HCT116 (cell line): ENCODE data around the gene PI4KA. TPM values are rescaled to one million over a fixed set of nuclear protein-coding genes. Genes with fewer than 3 reads are reported as not detected.

Experiments used
- ATAC-seq: fragments of 200-7000 bp; cut with Tn5 transposase; 2 replicates; pipeline ENCODE4 v1.9.1; 2020; ENCODE audit warnings: mild to moderate bottlenecking, moderate library complexity
- BruUV-seq: library from RNA; stranded (reverse); fragments of 400-500 nt; replicated peaks from 2 replicates; lab custom pipeline; 2021; lab: Mats Ljungman, UMichigan
- CTCF ChIA-PET: fragments of 300-600 bp; sonication (Branson Sonifier 250); formaldehyde crosslinking; loops from one replicate; lab custom pipeline; 2021; ENCODE audit warnings: antibody characterized with exemption; lab: Charles Lee
- POLR2A ChIA-PET: fragments of 300-600, 350-600 bp; sonication (Branson Sonifier 250); formaldehyde crosslinking; loops from one replicate; lab custom pipeline; 2021; ENCODE audit warnings: antibody characterized with exemption; lab: Charles Lee
- RAD21 ChIA-PET, 2 experiments: fragments of 300-600 bp; sonication (Branson Sonifier 250); formaldehyde crosslinking; loops; one replicate each; lab custom pipeline; 2023; ENCODE audit warnings: low total read pairs in 2 of 2; ENCODE audit not compliant: uncharacterized antibody in 2 of 2, unreplicated experiment in 2 of 2, low non-redundant PET in 1 of 2; lab: Charles Lee
- DNase-seq: peaks from one replicate; pipeline ENCODE4 v3.0.0-alpha.2; 2010; ENCODE audit warnings: low read depth, low spot score
- H2AFZ ChIP-seq: fragments of 200-600 bp; shearing (Covaris generic), sonication (generic); 2 replicates; pipeline ENCODE4 v1.6.1; 2017; ENCODE audit warnings: low read depth, mixed run types, mixed read lengths, antibody characterized with exemption, low read length; ENCODE audit not compliant: poor library complexity, severe bottlenecking
- H3K27ac ChIP-seq: 2 replicates; pipeline ENCODE4 v1.5.1; 2012; ENCODE audit warnings: low read depth, low read length
- H3K27me3 ChIP-seq: fragments of 200-600 bp; sonication (generic); 2 replicates; pipeline ENCODE4 v1.6.1; 2016; ENCODE audit warnings: mixed run types, low read length, mixed read lengths; ENCODE audit not compliant: insufficient read depth
- H3K36me3 ChIP-seq, 2 experiments: fragments of 200-500 bp in 1 of 2; fragments of 200-600 bp in 1 of 2; sonication (Bioruptor generic) in 1 of 2; sonication (generic) in 1 of 2; 2 replicates each; pipeline versions ENCODE4 v1.5.1 to v1.6.1; 2014 to 2016; ENCODE audit warnings: low read length in 2 of 2, inconsistent platforms in 1 of 2, mixed read lengths in 1 of 2, mixed run types in 1 of 2; ENCODE audit not compliant: insufficient read depth in 2 of 2, control insufficient read depth in 1 of 2
- H3K4me1 ChIP-seq, 2 experiments: fragments of 200-600 bp in 1 of 2; sonication (generic) in 1 of 2; 2 replicates each; pipeline versions ENCODE4 v1.5.1 to v1.6.1; 2012 to 2017; ENCODE audit warnings: low read length in 2 of 2, inconsistent platforms in 1 of 2, mild to moderate bottlenecking in 1 of 2, mixed read lengths in 1 of 2, mixed run types in 1 of 2, moderate library complexity in 1 of 2; ENCODE audit not compliant: insufficient read depth in 2 of 2, control insufficient read depth in 1 of 2
- H3K4me2 ChIP-seq: fragments of 200-600 bp; sonication (generic); 2 replicates; pipeline ENCODE4 v1.6.1; 2017; ENCODE audit warnings: mixed run types, low read length, mixed read lengths
- H3K4me3 ChIP-seq, 2 experiments: fragments of 200-600 bp in 1 of 2; sonication (generic) in 1 of 2; replicated peaks in 1 of 2; 2 replicates each; pipeline ENCODE4 v1.5.1; 2011 to 2016; ENCODE audit warnings: low read length in 2 of 2, control low read depth in 1 of 2, low read depth in 1 of 2, mild to moderate bottlenecking in 1 of 2, mixed read lengths in 1 of 2, mixed run types in 1 of 2
- H3K79me2 ChIP-seq: fragments of 200-600 bp; sonication (generic); 2 replicates; pipeline ENCODE4 v1.6.1; 2017; ENCODE audit warnings: mild to moderate bottlenecking, mixed run types, low read length, moderate library complexity, mixed read lengths; ENCODE audit not compliant: insufficient read depth
- H3K9ac ChIP-seq: fragments of 200-600 bp; sonication (generic); 2 replicates; pipeline ENCODE4 v1.6.1; 2016; ENCODE audit warnings: low read length, mixed read lengths
- H3K9me2 ChIP-seq: fragments of 200-600 bp; sonication (generic), shearing (Covaris generic); 2 replicates; pipeline ENCODE4 v1.6.1; 2017; ENCODE audit warnings: mixed run types, mild to moderate bottlenecking, moderate library complexity; ENCODE audit not compliant: insufficient read depth
- H3K9me3 ChIP-seq, 2 experiments: fragments of 200-500 bp in 1 of 2; fragments of 200-600 bp in 1 of 2; sonication (Bioruptor generic) in 1 of 2; sonication (generic) in 1 of 2; 2 replicates each; pipeline ENCODE4 v1.6.1; 2014 to 2017; ENCODE audit warnings: low read length in 2 of 2, mixed read lengths in 2 of 2, inconsistent platforms in 1 of 2, low read depth in 1 of 2, mild to moderate bottlenecking in 1 of 2, mixed run types in 1 of 2, moderate library complexity in 1 of 2; ENCODE audit not compliant: control insufficient read depth in 1 of 2, insufficient read depth in 1 of 2
- H4K20me1 ChIP-seq: fragments of 200-600 bp; sonication (generic), shearing (Covaris generic); 2 replicates; pipeline ENCODE4 v1.6.1; 2017; ENCODE audit warnings: mixed run types, mild to moderate bottlenecking, moderate library complexity; ENCODE audit not compliant: insufficient read depth
- CEBPB ChIP-seq: IDR thresholded peaks from 2 replicates; pipeline ENCODE4 v1.6.1; 2012; ENCODE audit warnings: low read depth
- EGR1 ChIP-seq: IDR thresholded peaks from 2 replicates; pipeline ENCODE4 v1.6.1; 2012; ENCODE audit warnings: low read depth
- JUND ChIP-seq: IDR thresholded peaks from 2 replicates; pipeline ENCODE4 v1.6.1; 2012
- POLR2AphosphoS5 ChIP-seq: IDR thresholded peaks from 2 replicates; pipeline ENCODE4 v1.6.1; 2011; ENCODE audit warnings: mild to moderate bottlenecking, low read depth, low read length, moderate library complexity
- SIN3A ChIP-seq: IDR thresholded peaks from 2 replicates; pipeline ENCODE4 v1.6.1; 2012; ENCODE audit warnings: low read depth
- SP1 ChIP-seq: IDR thresholded peaks from 2 replicates; pipeline ENCODE4 v1.6.1; 2012; ENCODE audit warnings: low read depth
- SRF ChIP-seq: IDR thresholded peaks from 2 replicates; pipeline ENCODE4 v1.6.1; 2012; ENCODE audit warnings: low read depth
- YY1 ChIP-seq: IDR thresholded peaks from 2 replicates; pipeline ENCODE4 v1.6.1; 2011; ENCODE audit warnings: low read length, low read depth, moderate library complexity, mild to moderate bottlenecking; ENCODE audit not compliant: insufficient replicate concordance; ENCODE audit errors: extremely low read depth
- intact Hi-C: fragments of 100-400 bp; cut with micrococcal nuclease; formaldehyde crosslinking; loops from 2 replicates; pipeline ENCODE4 v1.10.0; 2022
- total RNA-seq: library from RNA; stranded (reverse); gene quantifications from one replicate; pipeline ENCODE4 v1.2.1, GENCODE V29; 2021; ENCODE audit not compliant: unreplicated experiment
- TF ChIP-seq, protein P1 (sequence below): IDR thresholded peaks from 2 replicates; pipeline ENCODE4 v1.6.1; 2012
- TF ChIP-seq, protein P2 (sequence below): IDR thresholded peaks from 2 replicates; pipeline ENCODE4 v1.6.1; 2012
- TF ChIP-seq, protein P3 (sequence below): IDR thresholded peaks from 2 replicates; pipeline ENCODE4 v1.6.1; 2011; ENCODE audit warnings: mild to moderate bottlenecking, low read length, moderate library complexity; ENCODE audit not compliant: insufficient replicate concordance; ENCODE audit errors: extremely low read depth

Gene PI4KA
- total RNA-seq, 1 experiment from 2014 or later: 59.6 TPM

DNA sequence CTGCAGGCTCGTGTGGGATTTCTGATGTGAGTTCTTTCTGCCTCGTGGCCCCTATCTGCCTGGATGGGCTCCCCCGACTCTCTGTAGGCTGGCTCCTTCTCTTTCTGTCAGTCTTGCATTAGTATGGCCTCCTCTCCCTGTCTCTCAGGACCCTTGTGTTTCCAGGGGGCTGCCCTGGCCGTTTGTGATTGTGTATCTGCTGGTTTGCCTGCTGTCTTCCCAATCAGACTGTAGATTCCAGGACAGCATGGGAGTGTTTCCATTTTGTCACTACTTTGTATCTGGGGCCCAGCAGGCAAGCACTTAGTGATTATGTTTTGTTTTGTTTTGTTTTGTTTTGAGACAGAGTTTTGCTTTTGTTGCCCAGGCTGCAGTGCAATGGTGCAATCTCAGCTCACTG, 25.8 kb upstream of the PI4KA start:
- no TSS peak for BruUV-seq
- no peak for TF ChIP-seq SRF
- no peak for TF ChIP-seq YY1
- TF ChIP-seq POLR2AphosphoS5: no peak
- TF ChIP-seq, protein P1, sequence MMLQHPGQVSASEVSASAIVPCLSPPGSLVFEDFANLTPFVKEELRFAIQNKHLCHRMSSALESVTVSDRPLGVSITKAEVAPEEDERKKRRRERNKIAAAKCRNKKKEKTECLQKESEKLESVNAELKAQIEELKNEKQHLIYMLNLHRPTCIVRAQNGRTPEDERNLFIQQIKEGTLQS: no peak
- TF ChIP-seq, protein P2, sequence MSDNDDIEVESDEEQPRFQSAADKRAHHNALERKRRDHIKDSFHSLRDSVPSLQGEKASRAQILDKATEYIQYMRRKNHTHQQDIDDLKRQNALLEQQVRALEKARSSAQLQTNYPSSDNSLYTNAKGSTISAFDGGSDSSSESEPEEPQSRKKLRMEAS: no peak
- TF ChIP-seq EGR1: no peak
- TF ChIP-seq JUND: no peak
- TF ChIP-seq, protein P3, sequence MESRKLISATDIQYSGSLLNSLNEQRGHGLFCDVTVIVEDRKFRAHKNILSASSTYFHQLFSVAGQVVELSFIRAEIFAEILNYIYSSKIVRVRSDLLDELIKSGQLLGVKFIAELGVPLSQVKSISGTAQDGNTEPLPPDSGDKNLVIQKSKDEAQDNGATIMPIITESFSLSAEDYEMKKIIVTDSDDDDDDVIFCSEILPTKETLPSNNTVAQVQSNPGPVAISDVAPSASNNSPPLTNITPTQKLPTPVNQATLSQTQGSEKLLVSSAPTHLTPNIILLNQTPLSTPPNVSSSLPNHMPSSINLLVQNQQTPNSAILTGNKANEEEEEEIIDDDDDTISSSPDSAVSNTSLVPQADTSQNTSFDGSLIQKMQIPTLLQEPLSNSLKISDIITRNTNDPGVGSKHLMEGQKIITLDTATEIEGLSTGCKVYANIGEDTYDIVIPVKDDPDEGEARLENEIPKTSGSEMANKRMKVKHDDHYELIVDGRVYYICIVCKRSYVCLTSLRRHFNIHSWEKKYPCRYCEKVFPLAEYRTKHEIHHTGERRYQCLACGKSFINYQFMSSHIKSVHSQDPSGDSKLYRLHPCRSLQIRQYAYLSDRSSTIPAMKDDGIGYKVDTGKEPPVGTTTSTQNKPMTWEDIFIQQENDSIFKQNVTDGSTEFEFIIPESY: no peak
- no peak for TF ChIP-seq CEBPB
- no peak for TF ChIP-seq SIN3A
- TF ChIP-seq SP1: no peak
- TF ChIP-seq, all 23 proteins: peak for 0
- no peaks in the 10 kb centered on the region for H4K20me1 ChIP-seq
- RAD21 ChIA-PET: no interaction called here
- peaks cover 3 to 20% of the 10 kb centered on the region in 2 experiments; a peak in 3 of 4 replicates for H3K4me1 ChIP-seq
- no peaks in the 10 kb centered on the region for H3K27me3 ChIP-seq
- CTCF ChIA-PET: interaction anchor here (1.7 to 2.2 kb wide), 2 partner anchors 38 to 72 kb away, joined by 5 to 21 read pairs; no protein-coding TSS in a partner anchor
- intact Hi-C loops: no loop called here
- H3K27ac ChIP-seq: no peak overlapping the region
- no peaks in the 10 kb centered on the region for H3K9me3 ChIP-seq
- no peak overlapping the region for H3K9ac ChIP-seq
- H3K36me3 ChIP-seq: peaks cover 0 to 10% of the 10 kb centered on the region in 2 experiments; a peak in 3 of 4 replicates
- no peak overlapping the region for H3K4me2 ChIP-seq
- DNase-seq (no peak), ATAC-seq (no peak)
- H3K4me3 ChIP-seq: no peak overlapping the region
- H3K9me2 ChIP-seq: no peaks in the 10 kb centered on the region
- no peak overlapping the region for H2AFZ ChIP-seq
- no peaks in the 10 kb centered on the region for H3K79me2 ChIP-seq
- POLR2A ChIA-PET: no interaction called here
